Right renal cortex interstitium (tissue), 3 donors: ENCODE measurements around the gene APBB2. TPM values are rescaled to one million over a fixed set of nuclear protein-coding genes. Genes with fewer than 3 reads are reported as not detected.
"Not testable (repeated sequence)": the region's sequence is repeated elsewhere in the genome, so short reads cannot be mapped to it uniquely, and the experiment has no call there.

Experiments
- DNase-seq, 3 donors: peaks; one replicate each; pipeline ENCODE4 v3.0.0-alpha.2; 2013; ENCODE audit warnings: low read depth in 3 of 3, low spot score in 2 of 3
- polyA plus RNA-seq, 3 donors: library from polyadenylated mRNA; unstranded; fragments of 120-200 nt; gene quantifications; one replicate each; pipeline ENCODE4 v1.2.1, GENCODE V29; 2013; ENCODE audit not compliant: insufficient read length in 3 of 3

APBB2 gene
- polyA plus RNA-seq, 3 donors: 46.8 to 52.3 (median 47.7) TPM

- no peak for DNase-seq
Measured at GRCh38 chr4:40952672-40953071, 261.7 kb downstream of the APBB2 start.

GRCh38 chr4:40952217-40952616, 262.1 kb downstream of the APBB2 start:
- no peak for DNase-seq

GRCh38 chr4:40951026-40951425, 263.3 kb downstream of the APBB2 start:
- DNase-seq: no peak

GRCh38 chr4:40949358-40950100, 264.8 kb downstream of the APBB2 start:
- no peak for DNase-seq

GRCh38 chr4:40948014-40948413, 266.3 kb downstream of the APBB2 start:
- no peak for DNase-seq

GRCh38 chr4:40946652-40947051, 267.7 kb downstream of the APBB2 start:
- DNase-seq: no peak

GRCh38 chr4:40940756-40941155, 273.6 kb downstream of the APBB2 start:
- no peak for DNase-seq

GRCh38 chr4:40940317-40940741, 274.0 kb downstream of the APBB2 start:
- no peak for DNase-seq

- DNase-seq: no peak
Measured at GRCh38 chr4:40939856-40940255, 274.5 kb downstream of the APBB2 start.

GRCh38 chr4:40938337-40938736, 276.0 kb downstream of the APBB2 start:
- no peak for DNase-seq

- no peak for DNase-seq
Measured at GRCh38 chr4:40937140-40937725, 277.1 kb downstream of the APBB2 start.

GRCh38 chr4:40934676-40935075, 279.7 kb downstream of the APBB2 start:
- DNase-seq: no peak

GRCh38 chr4:40933272-40934053, 280.9 kb downstream of the APBB2 start:
- no peak for DNase-seq

- no peak for DNase-seq
Measured at GRCh38 chr4:40931841-40932240, 282.5 kb downstream of the APBB2 start.

GRCh38 chr4:40931238-40931637, 283.1 kb downstream of the APBB2 start:
- no peak for DNase-seq

GRCh38 chr4:40927074-40927473, 287.3 kb downstream of the APBB2 start:
- DNase-seq: no peak

- no peak for DNase-seq
Measured at GRCh38 chr4:40924793-40925117, 289.6 kb downstream of the APBB2 start.

- DNase-seq: no peak
Measured at GRCh38 chr4:40924096-40924792, 290.1 kb downstream of the APBB2 start.

GRCh38 chr4:40923316-40924095, 290.8 kb downstream of the APBB2 start:
- no peak for DNase-seq

GRCh38 chr4:40919976-40920375, 294.4 kb downstream of the APBB2 start:
- not testable (repeated sequence) for DNase-seq
